EL (cell line): ENCODE data around the gene PPP2R5C.
A peak's percentile ranks its signal among the peaks of the same experiment; 100 is the strongest.
"Not testable (repeated sequence)": the region's sequence is repeated elsewhere in the genome, so short reads cannot be mapped to it uniquely, and the experiment has no call there.

Experiments used
- DNase-seq: peaks from one replicate; pipeline ENCODE4 v3.0.0-alpha.2; 2016

The PPP2R5C gene

GRCh38 chr14:101957406-101958234 is 196.1 kb downstream of the PPP2R5C start:
- no peak for DNase-seq

- no peak for DNase-seq
Observed at GRCh38 chr14:101958418-101959180, 197.1 kb downstream of the PPP2R5C start.

- no peak for DNase-seq
Observed at GRCh38 chr14:101959277-101959676, 197.8 kb downstream of the PPP2R5C start.

GRCh38 chr14:101960225-101960624 is 198.7 kb downstream of the PPP2R5C start:
- DNase-seq = peak; percentile 38

- peak; percentile 84 for DNase-seq
Observed at GRCh38 chr14:101961011-101961721, 199.7 kb downstream of the PPP2R5C start.

GRCh38 chr14:101961746-101962502 is 200.4 kb downstream of the PPP2R5C start:
- DNase-seq = no peak

- DNase-seq = peak; percentile 94
Observed at GRCh38 chr14:101962503-101962874, 201.0 kb downstream of the PPP2R5C start.

GRCh38 chr14:101963052-101963451 is 201.5 kb downstream of the PPP2R5C start:
- no peak for DNase-seq

- DNase-seq = no peak
Observed at GRCh38 chr14:101963656-101964296, 202.3 kb downstream of the PPP2R5C start.

- peak; percentile 93 for DNase-seq
Observed at GRCh38 chr14:101964297-101965180, 203.0 kb downstream of the PPP2R5C start, which contains the start of gene DYNC1H1. Gene DYNC1H1, plus strand, starts transcription at chr14:101964573. Its CDS starts 119 bp downstream, at chr14:101964692.

GRCh38 chr14:101965181-101965544 is 203.7 kb downstream of the PPP2R5C start:
- peak; percentile 59 for DNase-seq

GRCh38 chr14:101965770-101966722 is 204.5 kb downstream of the PPP2R5C start:
- DNase-seq = peak; percentile 40

GRCh38 chr14:101966742-101967141 is 205.2 kb downstream of the PPP2R5C start:
- no peak for DNase-seq

GRCh38 chr14:101968186-101968585 is 206.7 kb downstream of the PPP2R5C start:
- DNase-seq = no peak

- DNase-seq = no peak
Observed at GRCh38 chr14:101969481-101969880, 208.0 kb downstream of the PPP2R5C start.

GRCh38 chr14:101970830-101971400 is 209.4 kb downstream of the PPP2R5C start:
- no peak for DNase-seq

GRCh38 chr14:101971458-101971857 is 209.9 kb downstream of the PPP2R5C start:
- not testable (repeated sequence) for DNase-seq

GRCh38 chr14:101972126-101972866 is 210.8 kb downstream of the PPP2R5C start:
- DNase-seq = peak; percentile 100

- peak; percentile 48 for DNase-seq
Observed at GRCh38 chr14:101973356-101973755, 211.8 kb downstream of the PPP2R5C start.
